GM10266 (cell line): ENCODE measurements around the gene OLFM2.
"Not testable (repeated sequence)": the region's sequence is repeated elsewhere in the genome, so short reads cannot be mapped to it uniquely, and the experiment has no call there.

Experiments
- DNase-seq: peaks from one replicate; pipeline ENCODE4 v3.0.0; 2012; ENCODE audit errors: extremely low spot score
- TF ChIP-seq, protein P1 (sequence below): IDR thresholded peaks from 2 replicates; pipeline ENCODE4 v1.5.1; 2012; ENCODE audit warnings: mild to moderate bottlenecking, low read depth; ENCODE audit not compliant: control insufficient read depth, insufficient read depth; ENCODE audit errors: missing control alignments

Gene OLFM2

DNA sequence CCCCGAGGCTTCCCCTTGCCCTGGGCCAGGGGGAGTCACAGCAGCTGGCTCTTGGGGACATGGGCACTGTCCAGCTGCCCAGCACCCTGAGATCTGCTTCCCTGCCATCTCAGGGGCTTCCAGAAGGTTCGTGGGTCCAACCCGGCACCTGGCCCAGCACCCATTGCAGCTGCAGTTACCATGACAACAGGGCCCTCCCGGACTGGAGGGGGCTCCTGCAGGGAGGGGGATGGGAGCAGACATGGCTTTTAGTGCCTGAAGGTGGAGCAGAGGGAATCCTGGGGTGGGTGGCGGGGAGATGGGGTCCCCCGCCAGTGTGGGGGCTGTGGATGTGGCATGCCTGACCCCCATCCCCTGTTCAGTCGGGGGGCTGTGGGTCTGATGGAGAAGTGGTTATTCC lies 86.5 kb downstream of the OLFM2 start:
- no peak for DNase-seq
- TF ChIP-seq, protein P1, sequence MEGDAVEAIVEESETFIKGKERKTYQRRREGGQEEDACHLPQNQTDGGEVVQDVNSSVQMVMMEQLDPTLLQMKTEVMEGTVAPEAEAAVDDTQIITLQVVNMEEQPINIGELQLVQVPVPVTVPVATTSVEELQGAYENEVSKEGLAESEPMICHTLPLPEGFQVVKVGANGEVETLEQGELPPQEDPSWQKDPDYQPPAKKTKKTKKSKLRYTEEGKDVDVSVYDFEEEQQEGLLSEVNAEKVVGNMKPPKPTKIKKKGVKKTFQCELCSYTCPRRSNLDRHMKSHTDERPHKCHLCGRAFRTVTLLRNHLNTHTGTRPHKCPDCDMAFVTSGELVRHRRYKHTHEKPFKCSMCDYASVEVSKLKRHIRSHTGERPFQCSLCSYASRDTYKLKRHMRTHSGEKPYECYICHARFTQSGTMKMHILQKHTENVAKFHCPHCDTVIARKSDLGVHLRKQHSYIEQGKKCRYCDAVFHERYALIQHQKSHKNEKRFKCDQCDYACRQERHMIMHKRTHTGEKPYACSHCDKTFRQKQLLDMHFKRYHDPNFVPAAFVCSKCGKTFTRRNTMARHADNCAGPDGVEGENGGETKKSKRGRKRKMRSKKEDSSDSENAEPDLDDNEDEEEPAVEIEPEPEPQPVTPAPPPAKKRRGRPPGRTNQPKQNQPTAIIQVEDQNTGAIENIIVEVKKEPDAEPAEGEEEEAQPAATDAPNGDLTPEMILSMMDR, result no peak

DNA sequence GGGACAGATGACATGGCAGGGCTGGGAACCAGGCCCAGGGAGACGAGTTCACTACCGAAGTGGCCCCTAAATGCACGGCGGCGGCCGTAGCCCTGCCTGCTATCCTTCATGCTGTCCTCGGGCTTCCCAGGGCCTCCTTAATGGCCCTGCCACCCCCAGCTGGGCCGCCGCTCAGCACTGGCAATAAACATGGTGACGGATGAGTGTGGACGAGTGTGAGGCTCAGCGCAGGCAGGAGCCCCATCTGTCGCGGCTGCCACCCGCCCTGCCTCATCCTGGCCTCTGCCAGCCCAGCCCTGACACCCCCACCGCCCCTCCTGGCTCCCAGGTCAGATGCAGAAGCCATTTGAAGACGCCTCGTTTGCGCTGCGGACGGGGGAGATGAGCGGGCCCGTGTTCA lies 87.6 kb downstream of the OLFM2 start:
- TF ChIP-seq, protein P1, result no peak

DNA sequence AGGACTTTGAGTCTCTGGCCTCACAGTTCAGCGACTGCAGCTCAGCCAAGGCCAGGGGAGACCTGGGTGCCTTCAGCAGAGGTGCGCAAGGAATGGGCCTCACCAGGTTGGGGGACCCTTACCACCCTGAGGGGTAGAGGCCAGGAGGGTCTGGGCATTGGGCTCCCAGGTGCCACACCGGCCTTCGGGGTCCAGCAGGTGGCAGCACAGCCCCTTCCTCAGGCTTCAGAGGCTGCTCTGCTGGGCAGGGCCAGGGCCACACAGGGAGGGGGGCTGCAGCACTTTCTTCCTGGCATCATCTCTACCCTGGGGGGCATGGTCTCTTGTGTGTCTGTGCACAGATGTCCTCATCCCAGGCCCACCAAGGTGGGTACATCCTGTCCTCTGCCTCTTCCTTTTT lies 88.3 kb downstream of the OLFM2 start:
- TF ChIP-seq, protein P1, result peak; percentile 50
- DNase-seq, result no peak

More for the DNA sequence above, 87.6 kb downstream of the OLFM2 start:
- DNase-seq, result no peak

DNA sequence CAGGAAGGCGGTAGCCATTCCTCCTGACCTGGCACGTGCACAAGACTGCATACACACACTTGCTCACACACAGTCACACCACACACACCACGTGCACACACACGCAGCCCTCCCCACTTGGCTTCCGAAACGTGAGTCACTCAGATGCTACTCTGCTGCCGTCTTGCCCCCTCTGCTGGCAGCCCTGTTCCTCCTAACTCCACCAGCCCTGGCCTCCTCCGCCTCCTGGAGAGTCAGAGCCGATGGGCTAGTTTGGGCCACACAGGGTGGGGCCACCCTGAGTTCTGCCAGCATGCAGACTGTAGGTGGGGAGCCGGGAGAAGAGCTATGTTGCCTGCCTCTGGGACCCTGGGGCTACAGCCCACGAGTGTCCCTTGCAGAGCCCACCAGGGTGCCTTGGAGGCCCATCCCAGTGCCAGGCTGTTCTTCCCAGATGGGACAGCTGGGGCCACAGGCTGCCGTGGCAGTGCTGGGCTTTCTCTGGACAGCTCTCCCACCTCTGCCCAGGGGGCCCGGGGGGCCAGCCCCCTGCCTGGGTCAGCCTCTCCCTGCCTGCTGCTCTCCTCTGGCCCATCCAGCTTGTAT lies 89.1 kb downstream of the OLFM2 start:
- TF ChIP-seq, protein P1, result peak; percentile 29
- no peak for DNase-seq

DNA sequence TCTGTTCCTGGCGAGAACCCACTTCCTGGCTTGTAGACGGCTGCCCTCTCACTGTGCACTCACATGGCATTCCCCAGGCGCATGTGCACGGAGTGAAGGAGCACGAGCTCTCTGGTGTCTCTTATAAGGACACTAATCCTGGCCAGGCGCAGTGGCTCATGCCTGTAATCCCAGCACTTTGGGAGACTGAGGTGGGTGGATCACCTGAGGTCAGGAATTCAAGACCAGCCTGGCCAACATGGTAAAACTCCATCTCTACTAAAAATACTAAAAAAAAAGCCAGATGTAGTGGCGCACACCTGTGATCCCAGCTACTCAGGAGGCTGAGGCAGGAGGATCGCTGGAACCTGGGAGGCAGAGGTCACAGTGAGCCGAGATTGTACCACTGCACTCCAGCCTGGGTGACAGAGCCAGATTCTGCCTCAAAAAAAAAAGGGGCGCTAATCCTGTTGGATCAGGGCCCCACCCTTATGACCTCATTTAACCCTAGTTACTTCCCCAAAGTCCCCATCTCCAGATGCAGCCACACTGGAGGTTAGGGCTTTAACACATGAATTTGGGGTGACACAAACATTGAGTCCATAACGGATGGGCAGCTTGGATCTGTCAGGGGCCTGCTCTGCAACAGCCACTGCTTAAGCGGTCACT lies 92.6 kb downstream of the OLFM2 start:
- DNase-seq, result not testable (repeated sequence)

DNA sequence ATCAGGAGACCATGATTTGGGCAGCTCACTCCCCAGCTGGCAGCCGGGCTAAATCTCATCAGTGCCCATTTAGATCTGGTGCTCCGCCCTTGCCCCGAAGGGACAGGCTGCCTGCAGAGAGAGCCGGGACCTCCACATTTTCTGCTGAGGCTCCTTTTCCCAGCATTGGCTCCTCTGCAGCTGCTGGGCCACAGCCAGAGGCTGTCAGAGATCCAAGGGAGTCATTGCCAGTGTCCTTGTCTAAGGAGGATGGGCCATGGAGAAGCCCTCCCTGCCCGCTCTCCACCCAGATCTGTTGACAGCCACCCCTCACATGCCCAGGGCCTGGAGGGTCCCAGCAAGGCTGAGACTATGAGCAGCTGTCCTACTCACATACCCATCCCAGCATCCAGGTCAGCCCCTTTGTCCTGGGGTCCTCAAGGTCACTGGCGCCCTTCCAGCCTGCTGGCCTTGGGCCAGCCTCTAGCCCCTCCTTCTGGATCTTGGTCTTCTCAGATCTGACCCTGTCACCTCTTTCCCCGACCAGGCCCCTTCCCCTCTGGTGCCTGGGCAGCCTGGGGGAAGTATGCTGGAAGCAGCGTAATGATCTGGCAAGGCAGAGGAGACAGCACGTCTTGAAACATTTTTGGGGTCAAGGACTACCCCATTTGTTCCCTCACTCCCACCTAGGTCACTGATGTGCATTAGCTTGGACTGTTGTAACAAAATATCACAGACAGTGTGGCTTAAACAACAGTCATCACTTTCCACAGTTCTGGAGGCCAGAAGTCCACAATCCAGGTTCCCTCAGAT lies 93.3 kb downstream of the OLFM2 start:
- no peak for DNase-seq
- TF ChIP-seq, protein P1, result no peak

DNA sequence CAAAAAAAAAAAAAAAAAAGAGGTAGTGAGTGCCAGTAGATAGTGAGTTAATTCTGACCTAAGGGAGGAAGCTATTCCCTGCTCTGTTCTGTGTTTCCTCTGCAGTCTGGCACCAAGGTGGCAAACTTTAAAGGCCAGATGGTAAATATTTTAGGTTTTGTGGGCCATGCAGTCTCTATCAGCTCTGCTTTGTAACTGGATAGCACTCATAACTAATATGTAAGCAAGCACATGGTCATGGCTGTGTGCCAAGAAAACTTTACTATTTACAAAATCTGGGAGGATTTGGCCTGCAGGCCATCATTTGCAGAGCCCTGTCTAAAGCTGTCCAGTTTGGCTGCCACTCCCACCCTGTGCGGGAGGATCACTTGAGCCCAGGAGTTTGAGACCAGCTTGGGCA lies 96.9 kb downstream of the OLFM2 start:
- TF ChIP-seq, protein P1, result no peak
- no peak for DNase-seq
